Gastrocnemius medialis (tissue), 4 donors: ENCODE measurements around the gene MARCHF6.

Experiments
- POLR2A ChIP-seq, 2 donors: fragments of 450-650 bp; IDR thresholded peaks; one replicate each; pipeline ENCODE4 v1.6.1; 2017; ENCODE audit warnings: antibody characterized with exemption in 2 of 2, mild to moderate bottlenecking in 2 of 2, moderate library complexity in 2 of 2
- TF ChIP-seq, protein P1 (sequence below), 5 experiments: fragments of 450-650 bp in 3 of 5; fragments of 200-600 bp in 2 of 5; sonication (generic) in 2 of 5; IDR thresholded peaks in 4 of 5; conservative IDR thresholded peaks in 1 of 5; 1 replicate in 4 of 5; 2 replicates in 1 of 5; pipeline ENCODE4 v1.5.1; 2016 to 2019; ENCODE audit warnings: antibody characterized with exemption in 5 of 5, mild to moderate bottlenecking in 3 of 5, moderate library complexity in 3 of 5

GRCh38 chr5:10311595-10312425 is 41.7 kb upstream of the MARCHF6 start:
- TF ChIP-seq, protein P1, sequence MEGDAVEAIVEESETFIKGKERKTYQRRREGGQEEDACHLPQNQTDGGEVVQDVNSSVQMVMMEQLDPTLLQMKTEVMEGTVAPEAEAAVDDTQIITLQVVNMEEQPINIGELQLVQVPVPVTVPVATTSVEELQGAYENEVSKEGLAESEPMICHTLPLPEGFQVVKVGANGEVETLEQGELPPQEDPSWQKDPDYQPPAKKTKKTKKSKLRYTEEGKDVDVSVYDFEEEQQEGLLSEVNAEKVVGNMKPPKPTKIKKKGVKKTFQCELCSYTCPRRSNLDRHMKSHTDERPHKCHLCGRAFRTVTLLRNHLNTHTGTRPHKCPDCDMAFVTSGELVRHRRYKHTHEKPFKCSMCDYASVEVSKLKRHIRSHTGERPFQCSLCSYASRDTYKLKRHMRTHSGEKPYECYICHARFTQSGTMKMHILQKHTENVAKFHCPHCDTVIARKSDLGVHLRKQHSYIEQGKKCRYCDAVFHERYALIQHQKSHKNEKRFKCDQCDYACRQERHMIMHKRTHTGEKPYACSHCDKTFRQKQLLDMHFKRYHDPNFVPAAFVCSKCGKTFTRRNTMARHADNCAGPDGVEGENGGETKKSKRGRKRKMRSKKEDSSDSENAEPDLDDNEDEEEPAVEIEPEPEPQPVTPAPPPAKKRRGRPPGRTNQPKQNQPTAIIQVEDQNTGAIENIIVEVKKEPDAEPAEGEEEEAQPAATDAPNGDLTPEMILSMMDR (IDR thresholded peaks at IDR 0.05 in 4 of 5, conservative IDR thresholded peaks at IDR 0.05 in 1 of 5): no peak
- no peak for TF ChIP-seq POLR2A (IDR thresholded peaks at IDR 0.05)
